K562 (cell line): ENCODE measurements around the gene ZSCAN2. TPM values are rescaled to one million over a fixed set of nuclear protein-coding genes. Genes with fewer than 3 reads are reported as not detected.
A peak's percentile ranks its signal among the peaks of the same experiment; 100 is the strongest.

Source experiments
- ATF1 ChIP-seq, 2 experiments: fragments of 450-650 bp in 1 of 2; IDR thresholded peaks; 2 replicates each; pipeline ENCODE4 v1.6.1; 2016; ENCODE audit warnings: missing compliant biosample characterization in 1 of 2, missing genetic modification characterization in 1 of 2
- CBFA2T3 ChIP-seq: fragments of 450-650 bp; IDR thresholded peaks from 2 replicates; pipeline ENCODE4 v1.6.1; 2017
- FOXA1 ChIP-seq: fragments of 450-650 bp; IDR thresholded peaks from 2 replicates; pipeline ENCODE4 v1.6.1; 2016; ENCODE audit warnings: mild to moderate bottlenecking, borderline replicate concordance
- LCOR ChIP-seq: sonication (generic); formaldehyde crosslinking; IDR thresholded peaks from 2 replicates; pipeline ENCODE4 v1.8.0; 2022; ENCODE audit warnings: mild to moderate bottlenecking, missing genetic modification reagents
- NFRKB ChIP-seq: fragments of 450-650 bp; IDR thresholded peaks from 2 replicates; pipeline ENCODE4 v1.6.1; 2016; ENCODE audit warnings: low read depth
- PHF21A ChIP-seq: fragments of 450-650 bp; IDR thresholded peaks from 2 replicates; pipeline ENCODE4 v1.6.1; 2017; ENCODE audit warnings: low read depth, borderline replicate concordance
- RAD21 ChIP-seq, 2 experiments: fragments of 250-450 bp in 1 of 2; fragments of 450-650 bp in 1 of 2; sonication (Bioruptor Pico) in 1 of 2; formaldehyde crosslinking in 1 of 2; IDR thresholded peaks in 1 of 2; conservative IDR thresholded peaks in 1 of 2; 2 replicates each; pipeline versions ENCODE4 v1.4.0 to v1.8.0; 2020 to 2022; ENCODE audit warnings: mild to moderate bottlenecking in 2 of 2, moderate library complexity in 1 of 2
- SETDB1 ChIP-seq: IDR thresholded peaks from one replicate; pipeline ENCODE4 v1.6.1; 2012; ENCODE audit warnings: low read length, control low read depth, inconsistent platforms
- TEAD2 ChIP-seq: fragments of 450-650 bp; IDR thresholded peaks from 2 replicates; pipeline ENCODE4 v1.6.1; 2016; ENCODE audit warnings: missing genetic modification characterization, control low read depth, missing compliant biosample characterization
- TSC22D4 ChIP-seq: fragments of 450-650 bp; IDR thresholded peaks from 2 replicates; pipeline ENCODE4 v1.6.1; 2016; ENCODE audit warnings: missing genetic modification characterization, missing biosample characterization, control low read depth
- U2AF1 ChIP-seq: fragments of 200-400 bp; formaldehyde crosslinking; optimal IDR thresholded peaks from 2 replicates; pipeline ENCODE3; 2017; ENCODE audit warnings: mild to moderate bottlenecking, low read depth, low read length, moderate library complexity
- YY1 ChIP-seq, 3 experiments: IDR thresholded peaks; 2 replicates each; pipeline ENCODE4 v1.6.1; 2011; ENCODE audit warnings: low read length in 2 of 3, mild to moderate bottlenecking in 2 of 3, moderate library complexity in 2 of 3, borderline replicate concordance in 1 of 3, control low read depth in 1 of 3, low read depth in 1 of 3; ENCODE audit not compliant: insufficient read depth in 3 of 3, insufficient replicate concordance in 2 of 3, control insufficient read depth in 1 of 3, insufficient read length in 1 of 3; ENCODE audit errors: extremely low read depth in 1 of 3
- polyA plus RNA-seq, 8 experiments: library from polyadenylated mRNA; depleted of rRNA in 4 of 8; stranded (reverse) in 5 of 8; unstranded in 3 of 8; fragments of >200 nt; fragmentation: Nextera tagmentation in 2 of 8; fragmentation: Illumina TruSeq in 1 of 8; extraction: Ambion mirVana in 2 of 8; extraction: Trizol in 1 of 8; gene quantifications; 2 replicates each; pipeline versions ENCODE4 v1.2.1 to v1.2.3, GENCODE V29; 2011 to 2014; ENCODE audit warnings: inconsistent platforms in 1 of 8, missing spikeins in 1 of 8
- total RNA-seq, 7 experiments: library from RNA; depleted of rRNA in 6 of 7; stranded (reverse); fragments of >200 nt in 6 of 7; fragmentation: Illumina TruSeq in 2 of 7; extraction: Trizol in 2 of 7; gene quantifications; 2 replicates each; pipeline versions ENCODE4 v1.2.1 to v1.2.3, GENCODE V29; 2011 to 2021; ENCODE audit warnings: low replicate concordance in 1 of 7
- TF ChIP-seq, protein P1 (sequence below): fragments of 450-650 bp; IDR thresholded peaks from 2 replicates; pipeline ENCODE4 v1.6.1; 2016; ENCODE audit warnings: borderline replicate concordance
- TF ChIP-seq, protein P2 (sequence below): conservative IDR thresholded peaks from 2 replicates; pipeline ENCODE4 v1.6.1; 2011; ENCODE audit warnings: low read depth, mild to moderate bottlenecking, low read length; ENCODE audit not compliant: control insufficient read depth
- TF ChIP-seq, protein P3 (sequence below): sonication (generic); formaldehyde crosslinking; IDR thresholded peaks from 2 replicates; pipeline ENCODE4 v1.4.0; 2020; ENCODE audit warnings: mild to moderate bottlenecking, missing genetic modification reagents
- TF ChIP-seq, protein P4 (sequence below): fragments of 250-450 bp; sonication (Bioruptor Pico); IDR thresholded peaks from 2 replicates; pipeline ENCODE4 v1.4.0; 2020; ENCODE audit warnings: mild to moderate bottlenecking, moderate library complexity

The ZSCAN2 gene
- total and polyA plus RNA-seq, 9 of the 15 experiments (the other 6 are each of a cell fraction or from before 2014, with no cell fraction given) = 1.7 to 14.2 (median 6.6) TPM

DNA sequence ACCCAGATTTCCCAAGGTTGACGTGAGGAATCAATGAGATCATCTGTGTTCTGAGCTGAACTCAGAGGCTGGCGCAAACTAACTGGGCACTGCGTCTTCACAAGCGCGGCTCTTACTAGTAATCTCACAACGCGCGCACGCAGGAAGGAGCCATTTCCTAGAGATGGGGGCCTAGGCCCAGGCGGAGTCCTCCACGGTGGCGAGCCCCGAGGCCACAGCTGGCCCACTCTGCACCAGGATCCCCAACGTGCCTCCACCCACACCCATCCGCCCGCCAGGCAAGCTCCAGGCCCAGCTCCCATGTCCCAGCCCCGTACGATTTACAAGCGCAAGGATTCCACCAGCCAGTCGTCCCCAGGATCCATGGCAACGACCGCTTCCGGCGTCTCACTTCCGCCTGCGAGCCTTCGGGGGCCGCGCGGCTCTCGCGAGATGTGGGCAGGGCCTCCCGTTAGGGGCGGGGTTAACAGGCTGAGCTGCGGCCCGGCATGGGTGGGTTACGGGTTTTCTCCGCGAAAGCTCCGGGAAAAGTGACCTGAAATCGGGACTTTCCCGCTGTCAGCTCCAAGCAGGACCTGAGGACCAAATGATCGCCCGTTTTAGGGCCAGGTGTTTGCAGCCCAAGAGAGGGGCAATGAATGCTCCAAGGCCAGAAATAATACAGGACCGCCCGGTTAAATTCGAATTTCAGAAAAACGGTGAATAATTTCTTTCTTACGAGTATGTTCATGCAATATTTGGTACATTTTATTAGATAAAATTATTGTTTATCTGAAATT lies 53.3 kb downstream of the ZSCAN2 start, which contains the start of gene WDR73 (continued):
- TF ChIP-seq, protein P1, sequence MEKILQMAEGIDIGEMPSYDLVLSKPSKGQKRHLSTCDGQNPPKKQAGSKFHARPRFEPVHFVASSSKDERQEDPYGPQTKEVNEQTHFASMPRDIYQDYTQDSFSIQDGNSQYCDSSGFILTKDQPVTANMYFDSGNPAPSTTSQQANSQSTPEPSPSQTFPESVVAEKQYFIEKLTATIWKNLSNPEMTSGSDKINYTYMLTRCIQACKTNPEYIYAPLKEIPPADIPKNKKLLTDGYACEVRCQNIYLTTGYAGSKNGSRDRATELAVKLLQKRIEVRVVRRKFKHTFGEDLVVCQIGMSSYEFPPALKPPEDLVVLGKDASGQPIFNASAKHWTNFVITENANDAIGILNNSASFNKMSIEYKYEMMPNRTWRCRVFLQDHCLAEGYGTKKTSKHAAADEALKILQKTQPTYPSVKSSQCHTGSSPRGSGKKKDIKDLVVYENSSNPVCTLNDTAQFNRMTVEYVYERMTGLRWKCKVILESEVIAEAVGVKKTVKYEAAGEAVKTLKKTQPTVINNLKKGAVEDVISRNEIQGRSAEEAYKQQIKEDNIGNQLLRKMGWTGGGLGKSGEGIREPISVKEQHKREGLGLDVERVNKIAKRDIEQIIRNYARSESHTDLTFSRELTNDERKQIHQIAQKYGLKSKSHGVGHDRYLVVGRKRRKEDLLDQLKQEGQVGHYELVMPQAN = peak; percentile 96
- TF ChIP-seq, protein P2, sequence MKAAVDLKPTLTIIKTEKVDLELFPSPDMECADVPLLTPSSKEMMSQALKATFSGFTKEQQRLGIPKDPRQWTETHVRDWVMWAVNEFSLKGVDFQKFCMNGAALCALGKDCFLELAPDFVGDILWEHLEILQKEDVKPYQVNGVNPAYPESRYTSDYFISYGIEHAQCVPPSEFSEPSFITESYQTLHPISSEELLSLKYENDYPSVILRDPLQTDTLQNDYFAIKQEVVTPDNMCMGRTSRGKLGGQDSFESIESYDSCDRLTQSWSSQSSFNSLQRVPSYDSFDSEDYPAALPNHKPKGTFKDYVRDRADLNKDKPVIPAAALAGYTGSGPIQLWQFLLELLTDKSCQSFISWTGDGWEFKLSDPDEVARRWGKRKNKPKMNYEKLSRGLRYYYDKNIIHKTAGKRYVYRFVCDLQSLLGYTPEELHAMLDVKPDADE = peak; percentile 87
- no peak for TF ChIP-seq PHF21A
- TF ChIP-seq U2AF1 = no peak
- TF ChIP-seq SETDB1 = no peak
- no peak; the same call in 1 of the 2 replicates for TF ChIP-seq NFRKB
- TF ChIP-seq ATF1 (CRISPR knock-in tag; IDR thresholded peaks at IDR 0.05) = no peak
- TF ChIP-seq ATF1 (tag; IDR thresholded peaks at IDR 0.05) = no peak; the same call in 1 of the 2 replicates
- TF ChIP-seq TEAD2 (tag) = no peak
- TF ChIP-seq RAD21 (CRISPR knock-in tag; conservative IDR thresholded peaks at IDR 0.05 in 1 of 2, IDR thresholded peaks at IDR 0.05 in 1 of 2) = no peak
- peak in 2 of 3 experiments; percentile 59 to 63 for TF ChIP-seq YY1 (IDR thresholded peaks at IDR 0.05; ENCODE audit: borderline replicate concordance in 1 of 3, control insufficient read depth in 1 of 3, extremely low read depth in 1 of 3, insufficient read depth in 3 of 3, insufficient read length in 1 of 3, insufficient replicate concordance in 2 of 3, low read depth in 1 of 3, low read length in 2 of 3)
- TF ChIP-seq, protein P3, sequence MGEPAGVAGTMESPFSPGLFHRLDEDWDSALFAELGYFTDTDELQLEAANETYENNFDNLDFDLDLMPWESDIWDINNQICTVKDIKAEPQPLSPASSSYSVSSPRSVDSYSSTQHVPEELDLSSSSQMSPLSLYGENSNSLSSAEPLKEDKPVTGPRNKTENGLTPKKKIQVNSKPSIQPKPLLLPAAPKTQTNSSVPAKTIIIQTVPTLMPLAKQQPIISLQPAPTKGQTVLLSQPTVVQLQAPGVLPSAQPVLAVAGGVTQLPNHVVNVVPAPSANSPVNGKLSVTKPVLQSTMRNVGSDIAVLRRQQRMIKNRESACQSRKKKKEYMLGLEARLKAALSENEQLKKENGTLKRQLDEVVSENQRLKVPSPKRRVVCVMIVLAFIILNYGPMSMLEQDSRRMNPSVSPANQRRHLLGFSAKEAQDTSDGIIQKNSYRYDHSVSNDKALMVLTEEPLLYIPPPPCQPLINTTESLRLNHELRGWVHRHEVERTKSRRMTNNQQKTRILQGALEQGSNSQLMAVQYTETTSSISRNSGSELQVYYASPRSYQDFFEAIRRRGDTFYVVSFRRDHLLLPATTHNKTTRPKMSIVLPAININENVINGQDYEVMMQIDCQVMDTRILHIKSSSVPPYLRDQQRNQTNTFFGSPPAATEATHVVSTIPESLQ (CRISPR knock-in tag) = no peak
- no peak for TF ChIP-seq TSC22D4 (tag)
- TF ChIP-seq FOXA1 = no peak
- peak; percentile 72 for TF ChIP-seq LCOR (CRISPR knock-in tag)
- no peak for TF ChIP-seq CBFA2T3
- TF ChIP-seq, protein P4, sequence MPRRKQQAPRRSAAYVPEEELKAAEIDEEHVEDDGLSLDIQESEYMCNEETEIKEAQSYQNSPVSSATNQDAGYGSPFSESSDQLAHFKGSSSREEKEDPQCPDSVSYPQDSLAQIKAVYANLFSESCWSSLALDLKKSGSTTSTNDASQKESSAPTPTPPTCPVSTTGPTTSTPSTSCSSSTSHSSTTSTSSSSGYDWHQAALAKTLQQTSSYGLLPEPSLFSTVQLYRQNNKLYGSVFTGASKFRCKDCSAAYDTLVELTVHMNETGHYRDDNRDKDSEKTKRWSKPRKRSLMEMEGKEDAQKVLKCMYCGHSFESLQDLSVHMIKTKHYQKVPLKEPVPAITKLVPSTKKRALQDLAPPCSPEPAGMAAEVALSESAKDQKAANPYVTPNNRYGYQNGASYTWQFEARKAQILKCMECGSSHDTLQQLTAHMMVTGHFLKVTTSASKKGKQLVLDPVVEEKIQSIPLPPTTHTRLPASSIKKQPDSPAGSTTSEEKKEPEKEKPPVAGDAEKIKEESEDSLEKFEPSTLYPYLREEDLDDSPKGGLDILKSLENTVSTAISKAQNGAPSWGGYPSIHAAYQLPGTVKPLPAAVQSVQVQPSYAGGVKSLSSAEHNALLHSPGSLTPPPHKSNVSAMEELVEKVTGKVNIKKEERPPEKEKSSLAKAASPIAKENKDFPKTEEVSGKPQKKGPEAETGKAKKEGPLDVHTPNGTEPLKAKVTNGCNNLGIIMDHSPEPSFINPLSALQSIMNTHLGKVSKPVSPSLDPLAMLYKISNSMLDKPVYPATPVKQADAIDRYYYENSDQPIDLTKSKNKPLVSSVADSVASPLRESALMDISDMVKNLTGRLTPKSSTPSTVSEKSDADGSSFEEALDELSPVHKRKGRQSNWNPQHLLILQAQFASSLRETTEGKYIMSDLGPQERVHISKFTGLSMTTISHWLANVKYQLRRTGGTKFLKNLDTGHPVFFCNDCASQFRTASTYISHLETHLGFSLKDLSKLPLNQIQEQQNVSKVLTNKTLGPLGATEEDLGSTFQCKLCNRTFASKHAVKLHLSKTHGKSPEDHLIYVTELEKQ (CRISPR knock-in tag) = no peak
